ACC112 (cell line): ENCODE data around the gene RPGRIP1.
A peak's percentile ranks its signal among the peaks of the same experiment; 100 is the strongest.

Experiments
- H2AFZ ChIP-seq: fragments of 200-600 bp; sonication (generic); one replicate; pipeline ENCODE4 v1.6.0; 2017; ENCODE audit warnings: antibody characterized with exemption, low read length; ENCODE audit not compliant: unreplicated experiment
- H3K27ac ChIP-seq: fragments of 200-600 bp; sonication (generic); 2 replicates; pipeline ENCODE4 v1.5.1; 2014; ENCODE audit warnings: low read depth, mild to moderate bottlenecking, antibody characterized with exemption, low read length, moderate library complexity
- H3K27me3 ChIP-seq: fragments of 200-600 bp; sonication (generic); 2 replicates; pipeline ENCODE4 v1.6.1; 2014; ENCODE audit warnings: mild to moderate bottlenecking, antibody characterized with exemption, low read length, moderate library complexity, mixed read lengths; ENCODE audit not compliant: insufficient read depth
- H3K36me3 ChIP-seq: fragments of 200-600 bp; sonication (generic); 2 replicates; pipeline ENCODE4 v1.6.1; 2016; ENCODE audit warnings: mild to moderate bottlenecking, antibody characterized with exemption, low read length, moderate library complexity, mixed read lengths; ENCODE audit not compliant: insufficient read depth
- H3K4me1 ChIP-seq: fragments of 200-600 bp; sonication (generic); one replicate; pipeline ENCODE4 v1.6.1; 2016; ENCODE audit warnings: low read length, mixed read lengths; ENCODE audit not compliant: insufficient read depth, unreplicated experiment, control insufficient read depth
- H3K4me3 ChIP-seq: fragments of 200-600 bp; sonication (generic); 2 replicates; pipeline ENCODE4 v1.5.1; 2014; ENCODE audit warnings: mild to moderate bottlenecking, low read depth, low read length
- H3K79me2 ChIP-seq: fragments of 200-600 bp; sonication (generic); one replicate; pipeline ENCODE4 v1.6.0; 2016; ENCODE audit warnings: low read length; ENCODE audit not compliant: control insufficient read depth, unreplicated experiment, insufficient read depth

Gene RPGRIP1

DNA sequence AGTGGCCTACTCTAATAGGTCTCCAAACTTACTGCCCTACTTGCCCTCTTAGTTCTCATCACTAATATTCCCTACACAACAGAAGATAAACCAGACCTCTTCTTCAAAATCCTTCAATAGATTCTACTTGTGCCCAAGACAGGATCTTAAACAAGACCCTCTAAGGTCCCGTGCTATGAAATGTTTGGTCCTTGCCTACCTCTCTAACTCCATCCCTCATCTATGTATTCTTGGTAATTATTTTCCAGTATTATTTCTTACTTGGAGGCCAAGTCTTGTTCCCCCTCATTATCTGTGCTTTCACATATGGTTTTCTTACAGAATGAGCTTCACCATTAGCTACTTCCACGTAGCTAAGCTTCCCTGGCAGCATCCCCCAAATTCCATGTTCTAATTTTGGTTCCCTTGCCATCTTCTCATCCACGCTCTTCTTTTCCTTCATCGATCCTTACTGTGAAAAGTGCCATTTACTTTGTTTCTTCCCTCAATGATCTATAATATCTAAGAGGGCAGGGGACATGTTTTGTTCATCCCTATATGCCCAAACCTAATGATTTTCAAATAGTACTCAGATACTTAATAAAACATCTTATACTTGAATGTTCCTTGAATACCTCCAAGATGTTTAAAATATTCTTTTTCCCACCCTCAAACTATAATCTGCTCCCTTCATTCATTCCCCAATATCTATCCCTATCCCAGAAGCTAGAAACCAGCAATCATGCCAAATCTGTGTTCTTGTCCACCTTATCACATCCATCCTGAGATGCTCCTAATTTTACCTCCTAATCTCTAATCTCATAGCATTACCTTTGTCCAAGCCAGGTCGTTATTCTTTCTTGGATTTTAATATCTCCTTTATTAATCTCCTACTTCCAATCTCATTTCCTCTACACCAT is 20.7 kb upstream of the RPGRIP1 start:
- H3K4me1 ChIP-seq = peaks cover 68% of the 10 kb centered on the region
- peaks cover 93% of the 10 kb centered on the region for H3K79me2 ChIP-seq
- peak overlapping the region; percentile 15; the same call in 1 of the 2 replicates for H3K27ac ChIP-seq
- H3K4me3 ChIP-seq = 0 out of 2 replicates have a peak overlapping the region, but pooled peaks have one; percentile 19
- no peaks in the 10 kb centered on the region for H3K27me3 ChIP-seq
- H3K36me3 ChIP-seq = peaks cover 53% of the 10 kb centered on the region
- no peak overlapping the region for H2AFZ ChIP-seq

DNA sequence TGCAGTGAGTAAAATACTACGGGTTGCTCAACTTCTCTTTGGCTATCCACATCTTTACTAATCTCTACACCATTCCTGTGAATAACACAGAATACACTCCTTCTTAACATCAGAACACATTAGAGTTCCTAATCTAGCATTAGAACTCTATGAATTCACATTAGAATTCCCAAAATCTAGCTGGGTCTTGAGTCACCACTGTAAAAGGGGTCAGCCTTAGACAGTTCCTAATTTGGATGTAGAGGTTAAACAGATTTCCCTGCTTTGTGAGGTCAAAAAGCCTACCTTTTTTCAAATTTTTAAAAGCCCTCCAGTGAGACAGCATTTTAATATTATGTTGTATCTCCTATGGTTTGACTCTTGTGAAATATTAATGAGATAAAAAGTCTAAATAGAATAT is 18.1 kb upstream of the RPGRIP1 start:
- Histone ChIP-seq H3K4me3 (peak overlapping the region; percentile 36; the same call in 1 of the 2 replicates), H3K36me3 (peaks cover 60% of the 10 kb centered on the region), H3K79me2 (peaks cover 94% of the 10 kb centered on the region), H3K4me1 (peaks cover 72% of the 10 kb centered on the region), H3K27ac (0 out of 2 replicates have a peak overlapping the region, but pooled peaks have one; percentile 11), H2AFZ (no peak overlapping the region), H3K27me3 (no peaks in the 10 kb centered on the region)

DNA sequence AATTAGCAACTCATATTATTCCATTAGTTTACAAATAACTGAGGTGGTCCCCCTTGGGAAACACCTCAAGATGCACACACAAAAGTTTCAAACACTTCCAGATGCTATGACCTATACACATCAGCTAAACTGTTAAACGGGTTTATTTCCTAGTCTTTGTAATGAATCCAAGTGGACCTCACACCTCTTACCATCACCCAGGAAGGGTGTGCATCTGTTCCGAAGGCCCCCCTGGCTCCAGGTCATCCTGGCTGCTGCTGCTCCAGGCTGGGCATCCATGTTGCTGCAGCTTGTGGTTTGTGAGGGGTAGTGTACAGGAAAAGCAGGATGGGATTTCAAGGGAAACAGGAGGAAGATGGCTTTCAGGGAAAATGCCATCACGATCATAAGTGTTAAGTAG is 17.5 kb upstream of the RPGRIP1 start:
- Histone ChIP-seq H3K27ac (0 out of 2 replicates have a peak overlapping the region, but pooled peaks have one; percentile 3), H2AFZ (no peak overlapping the region), H3K27me3 (no peaks in the 10 kb centered on the region), H3K4me3 (peak overlapping the region; percentile 36), H3K79me2 (peaks cover 94% of the 10 kb centered on the region), H3K36me3 (peaks cover 64% of the 10 kb centered on the region), H3K4me1 (peaks cover 66% of the 10 kb centered on the region)

DNA sequence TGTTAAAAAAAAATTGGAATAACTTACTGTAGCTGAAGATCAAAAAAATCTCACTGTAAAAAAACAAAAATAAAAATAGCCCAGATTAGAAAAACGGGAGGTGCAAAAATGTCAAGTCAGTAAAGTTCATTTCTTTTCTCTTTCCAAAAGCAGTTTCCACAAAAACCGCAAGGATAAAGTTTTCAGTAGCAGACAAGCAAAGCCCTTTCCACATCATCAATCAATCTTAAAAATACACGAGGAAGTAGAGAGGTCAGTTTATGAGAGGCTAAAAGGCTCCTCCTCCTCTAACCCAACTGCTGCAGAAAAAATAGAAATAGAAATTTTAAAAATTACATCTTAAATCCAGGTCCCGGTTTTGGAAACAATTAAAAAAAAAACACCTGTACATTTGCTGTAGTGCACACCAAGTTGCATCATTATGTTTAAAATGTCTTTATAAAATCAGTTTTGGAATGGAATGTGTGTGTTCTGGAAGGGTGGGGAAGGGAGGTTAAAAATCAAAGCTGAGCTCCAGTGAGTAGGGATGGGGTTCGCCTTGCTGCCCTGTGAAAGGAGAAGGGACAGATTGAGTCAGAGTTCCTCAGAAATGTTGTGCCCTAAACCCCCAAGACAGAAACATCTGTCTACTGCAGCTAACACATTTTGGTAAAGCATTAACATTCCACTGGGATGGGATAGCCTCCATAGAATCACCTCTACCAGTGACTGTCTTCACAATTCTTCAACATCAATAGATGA is 16.4 kb upstream of the RPGRIP1 start:
- no peaks in the 10 kb centered on the region for H3K27me3 ChIP-seq
- no peak overlapping the region for H2AFZ ChIP-seq
- peak overlapping the region; percentile 77 for H3K27ac ChIP-seq
- peaks cover 59% of the 10 kb centered on the region for H3K4me1 ChIP-seq
- peak overlapping the region; percentile 64 for H3K4me3 ChIP-seq
- H3K79me2 ChIP-seq = peaks cover 94% of the 10 kb centered on the region
- peaks cover 68% of the 10 kb centered on the region for H3K36me3 ChIP-seq

DNA sequence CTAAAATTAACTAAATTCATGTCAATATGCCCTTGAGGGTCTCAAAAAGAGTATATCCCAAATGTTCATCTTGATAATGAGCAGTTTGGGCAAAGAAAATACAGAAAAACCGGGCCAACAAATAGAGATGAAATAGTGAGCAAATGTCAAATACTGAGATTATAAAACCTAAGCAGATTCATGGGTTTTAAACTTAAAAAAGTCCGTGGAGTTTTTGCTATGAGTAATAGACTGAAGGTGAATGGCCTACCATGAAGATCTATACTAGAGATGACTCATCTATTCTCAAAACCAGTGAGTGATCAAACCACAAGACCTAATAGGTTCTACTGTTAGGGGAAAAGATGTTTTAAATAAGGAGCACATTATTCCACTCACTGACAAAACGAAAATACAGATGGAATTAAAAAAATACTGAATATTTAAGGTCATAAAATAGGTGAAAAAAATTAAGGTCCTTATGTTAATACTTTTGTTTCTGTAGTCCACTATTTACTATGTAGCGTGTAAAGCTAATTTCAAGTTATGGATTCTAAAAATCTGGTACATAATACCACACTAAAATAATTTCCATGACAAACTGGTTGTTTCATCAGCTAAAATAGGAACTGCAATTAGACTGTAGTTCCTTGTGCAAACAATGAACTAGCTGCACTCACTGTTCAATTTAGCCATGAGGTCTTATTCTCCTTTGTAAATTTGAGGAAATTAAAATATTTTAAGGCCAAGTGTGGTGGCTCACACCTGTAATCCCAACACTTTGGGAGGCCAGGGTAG is 15.7 kb upstream of the RPGRIP1 start:
- Histone ChIP-seq H2AFZ (no peak overlapping the region), H3K79me2 (peaks cover 94% of the 10 kb centered on the region), H3K27ac (peak overlapping the region; percentile 77), H3K27me3 (no peaks in the 10 kb centered on the region), H3K4me1 (peaks cover 51% of the 10 kb centered on the region), H3K4me3 (peak overlapping the region; percentile 93), H3K36me3 (peaks cover 61% of the 10 kb centered on the region)

DNA sequence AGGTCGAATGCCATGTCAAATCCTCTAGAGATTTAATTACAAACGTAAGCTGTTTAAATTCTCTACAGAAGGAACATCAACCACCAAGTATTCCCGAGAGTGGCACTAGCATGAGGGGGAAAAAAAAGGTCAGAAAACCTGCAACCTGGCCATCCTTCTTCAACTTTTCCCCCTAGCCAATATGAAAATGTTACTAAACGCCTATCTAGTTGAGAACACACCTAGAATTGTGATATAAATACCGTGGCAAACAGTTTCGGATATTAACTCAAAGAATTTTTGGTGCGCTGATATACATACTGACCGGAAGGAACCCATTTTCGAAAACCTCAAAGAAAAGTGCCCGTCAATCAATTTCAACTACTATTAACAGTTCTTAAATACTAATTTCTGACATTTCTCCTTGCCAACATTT is 12.4 kb upstream of the RPGRIP1 start:
- Histone ChIP-seq H3K36me3 (peaks cover 41% of the 10 kb centered on the region), H3K27ac (peak overlapping the region; percentile 77), H3K4me1 (peaks cover 35% of the 10 kb centered on the region), H3K4me3 (peak overlapping the region; percentile 93), H3K27me3 (no peaks in the 10 kb centered on the region), H3K79me2 (peaks cover 67% of the 10 kb centered on the region), H2AFZ (no peak overlapping the region)

DNA sequence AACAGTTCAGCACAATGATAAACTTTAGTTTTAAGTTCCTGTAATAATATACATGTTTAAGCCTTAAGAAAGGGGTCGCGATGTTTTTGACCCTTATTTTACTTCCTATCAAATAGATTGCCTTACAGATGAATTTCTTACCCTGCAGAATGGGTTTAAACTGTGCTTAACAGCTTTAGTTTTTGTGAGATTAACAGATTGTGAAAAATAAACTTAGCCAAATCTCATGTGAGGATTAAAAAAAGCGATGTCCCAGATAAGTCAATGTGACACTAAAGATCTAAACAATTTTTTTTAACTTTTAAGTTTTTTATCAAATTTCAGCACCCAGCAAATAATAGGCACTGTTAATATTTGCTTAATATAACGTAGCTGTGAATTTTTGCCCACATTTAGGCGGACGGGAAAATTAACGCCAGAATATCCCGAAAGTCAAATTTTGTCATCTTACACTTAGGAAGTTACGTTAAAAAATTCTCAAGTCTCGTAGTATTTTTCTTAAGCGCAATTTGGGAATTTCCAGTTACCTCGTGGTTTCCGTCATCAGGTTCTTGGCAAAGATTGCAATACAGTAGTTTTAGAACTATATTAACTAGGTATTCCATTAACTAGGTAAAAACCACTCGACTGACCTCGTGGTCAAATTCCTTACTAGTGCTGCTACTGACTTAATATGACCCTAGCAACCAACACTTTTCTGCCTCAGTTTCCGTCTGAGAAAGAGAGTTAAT is 11.8 kb upstream of the RPGRIP1 start:
- peak overlapping the region; percentile 77 for H3K27ac ChIP-seq
- no peaks in the 10 kb centered on the region for H3K27me3 ChIP-seq
- H3K36me3 ChIP-seq = peaks cover 39% of the 10 kb centered on the region
- H3K4me1 ChIP-seq = peaks cover 33% of the 10 kb centered on the region
- no peak overlapping the region for H2AFZ ChIP-seq
- H3K79me2 ChIP-seq = peaks cover 61% of the 10 kb centered on the region
- peak overlapping the region; percentile 93 for H3K4me3 ChIP-seq

- Histone ChIP-seq H2AFZ (no peak overlapping the region), H3K27ac (peak overlapping the region; percentile 77), H3K4me1 (peaks cover 27% of the 10 kb centered on the region), H3K27me3 (no peaks in the 10 kb centered on the region), H3K36me3 (peaks cover 33% of the 10 kb centered on the region), H3K79me2 (peaks cover 54% of the 10 kb centered on the region), H3K4me3 (peak overlapping the region; percentile 93)
Observed at GRCh38 chr14:21268617-21269251, 11.1 kb upstream of the RPGRIP1 start.

DNA sequence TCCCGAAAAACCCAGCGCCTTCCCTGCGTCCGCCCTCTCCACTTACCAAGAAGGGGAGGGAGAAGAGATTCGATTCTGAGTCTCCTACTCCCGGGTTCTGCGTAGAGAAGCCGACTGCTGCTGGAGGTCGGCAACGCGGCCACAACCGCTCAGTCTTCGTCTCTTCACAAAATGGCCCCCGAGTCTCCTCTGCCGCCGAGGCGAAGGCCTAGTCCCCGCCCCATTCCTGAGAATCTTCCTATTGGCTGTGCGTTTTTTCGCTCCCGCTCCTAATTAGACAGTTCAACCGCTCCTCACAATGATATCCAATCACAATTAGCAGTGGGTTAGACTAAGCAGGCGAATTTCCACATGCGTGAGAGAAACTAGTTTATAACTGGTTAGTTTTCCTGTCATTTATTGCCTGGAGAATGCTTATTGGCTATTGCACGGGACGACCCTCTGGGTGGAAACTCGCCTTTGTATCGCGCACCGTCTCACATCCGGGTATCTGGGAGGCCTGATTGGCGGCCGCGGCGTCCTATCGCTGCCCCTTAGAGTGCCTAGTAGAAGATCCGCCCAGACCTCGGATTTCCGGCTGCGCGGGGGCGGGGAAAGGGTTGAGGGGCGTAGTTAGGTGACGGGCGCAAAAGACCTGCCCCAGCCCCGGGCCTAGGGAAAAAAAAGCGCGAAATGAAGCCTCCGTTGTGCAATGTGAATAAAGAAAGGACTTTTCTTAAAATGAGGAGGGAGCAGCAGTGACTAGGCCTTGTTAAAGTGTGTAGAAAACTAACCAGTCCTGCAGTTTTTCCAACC is 10.4 kb upstream of the RPGRIP1 start, which contains the start of gene HNRNPC:
HNRNPC (minus strand) TSS at position 191 of the 795 bp plus-strand sequence. CDS start 35,249 bp downstream, outside the sequence.
- H2AFZ ChIP-seq = peak within 1 kb of the TSS; percentile 56
- peaks cover 30% of the 10 kb centered on the region for H3K36me3 ChIP-seq
- peaks cover 21% of the 10 kb centered on the region for H3K4me1 ChIP-seq
- H3K27me3 ChIP-seq = no peaks in the 10 kb centered on the region
- peak within 1 kb of the TSS; percentile 77 for H3K27ac ChIP-seq
- peaks cover 48% of the 10 kb centered on the region for H3K79me2 ChIP-seq
- H3K4me3 ChIP-seq = peak within 1 kb of the TSS; percentile 93
